CD14-positive monocyte (primary cell): ENCODE results near the gene CERS4. TPM values are rescaled to one million over a fixed set of nuclear protein-coding genes. Genes with fewer than 3 reads are reported as not detected.

Source experiments
- DNase-seq, 3 donors: peaks; one replicate each; pipeline ENCODE4 v3.0.0-alpha.2; 2011 to 2022
- H2AFZ ChIP-seq: 2 replicates; pipeline ENCODE4 v1.6.0; 2012; ENCODE audit warnings: mild to moderate bottlenecking, low read depth, low read length, inconsistent platforms; ENCODE audit not compliant: insufficient read depth, poor library complexity, severe bottlenecking
- H3K27ac ChIP-seq, 2 donors: 1 replicate in 1 of 2; 2 replicates in 1 of 2; pipeline ENCODE4 v1.5.1; 2012 to 2013; ENCODE audit warnings: low read length in 2 of 2, control low read depth in 1 of 2, inconsistent platforms in 1 of 2, low read depth in 1 of 2, mild to moderate bottlenecking in 1 of 2
- H3K27me3 ChIP-seq, 2 donors: one replicate each; pipeline versions ENCODE4 v1.6.0 to v1.6.1; 2011 to 2013; ENCODE audit warnings: low read length in 2 of 2; ENCODE audit not compliant: control insufficient read depth in 2 of 2, insufficient read depth in 2 of 2
- H3K36me3 ChIP-seq, 2 donors: replicated peaks in 1 of 2; 1 replicate in 1 of 2; 2 replicates in 1 of 2; pipeline versions ENCODE4 v1.5.1 to v1.6.1; 2012 to 2013; ENCODE audit warnings: low read length in 2 of 2, control low read depth in 1 of 2, inconsistent platforms in 1 of 2, mild to moderate bottlenecking in 1 of 2; ENCODE audit not compliant: insufficient read depth in 2 of 2, control insufficient read depth in 1 of 2
- H3K4me1 ChIP-seq, 2 donors: 1 replicate in 1 of 2; 2 replicates in 1 of 2; pipeline versions ENCODE4 v1.5.1 to v1.6.1; 2012 to 2013; ENCODE audit warnings: low read length in 2 of 2, control low read depth in 1 of 2, inconsistent platforms in 1 of 2, mild to moderate bottlenecking in 1 of 2, moderate library complexity in 1 of 2; ENCODE audit not compliant: insufficient read depth in 2 of 2, control insufficient read depth in 1 of 2
- H3K4me2 ChIP-seq: replicated peaks from 2 replicates; pipeline ENCODE3; 2012; ENCODE audit warnings: low read length, moderate library complexity, mild to moderate bottlenecking; ENCODE audit not compliant: poor library complexity, severe bottlenecking; ENCODE audit errors: extremely low read depth
- H3K4me3 ChIP-seq, 3 experiments: fragments of 200-600 bp in 1 of 3; sonication (generic) in 1 of 3; replicated peaks in 1 of 3; 1 replicate in 2 of 3; 2 replicates in 1 of 3; pipeline ENCODE4 v1.5.1; 2011 to 2013; ENCODE audit warnings: low read length in 3 of 3, mild to moderate bottlenecking in 3 of 3, control low read depth in 2 of 3, low read depth in 2 of 3, inconsistent platforms in 1 of 3, moderate library complexity in 1 of 3
- H3K79me2 ChIP-seq: 2 replicates; pipeline ENCODE4 v1.6.0; 2012; ENCODE audit warnings: mild to moderate bottlenecking, control low read depth, inconsistent platforms, low read length, moderate library complexity; ENCODE audit not compliant: insufficient read depth
- H3K9ac ChIP-seq: 2 replicates; pipeline ENCODE4 v1.6.0; 2017; ENCODE audit warnings: low read length, mild to moderate bottlenecking; ENCODE audit not compliant: insufficient read depth, poor library complexity, severe bottlenecking
- H3K9me3 ChIP-seq, 2 donors: replicated peaks in 1 of 2; 1 replicate in 1 of 2; 2 replicates in 1 of 2; pipeline versions ENCODE4 v1.5.1 to v1.6.1; 2012 to 2013; ENCODE audit warnings: low read length in 2 of 2, control low read depth in 1 of 2; ENCODE audit not compliant: control insufficient read depth in 1 of 2, insufficient read depth in 1 of 2
- H4K20me1 ChIP-seq: 2 replicates; pipeline ENCODE4 v1.6.0; 2012; ENCODE audit warnings: mild to moderate bottlenecking, low read length, control low read depth, moderate library complexity; ENCODE audit not compliant: insufficient read depth
- H3K27ac Mint-ChIP-seq, 7 donors: one replicate each; pipeline ENCODE4 v1.8.0; 2020; ENCODE audit warnings: mild to moderate bottlenecking in 7 of 7, mixed read lengths in 7 of 7, moderate library complexity in 6 of 7, inconsistent platforms in 2 of 7
- H3K27me3 Mint-ChIP-seq, 3 donors: one replicate each; pipeline ENCODE4 v1.8.0; 2021 to 2022; ENCODE audit warnings: low read depth in 3 of 3, mild to moderate bottlenecking in 3 of 3, mixed read lengths in 3 of 3, moderate library complexity in 3 of 3, inconsistent platforms in 1 of 3
- H3K36me3 Mint-ChIP-seq, 2 donors: one replicate each; pipeline ENCODE4 v1.8.0; 2020; ENCODE audit warnings: mixed read lengths in 2 of 2, inconsistent platforms in 1 of 2, mild to moderate bottlenecking in 1 of 2
- H3K4me1 Mint-ChIP-seq: one replicate; pipeline ENCODE4 v1.8.0; 2020; ENCODE audit warnings: mild to moderate bottlenecking, mixed read lengths
- H3K4me3 Mint-ChIP-seq, 2 donors: one replicate each; pipeline ENCODE4 v1.8.0; 2020; ENCODE audit warnings: mild to moderate bottlenecking in 2 of 2, mixed read lengths in 2 of 2, moderate library complexity in 1 of 2
- H3K9me3 Mint-ChIP-seq, 7 donors: one replicate each; pipeline ENCODE4 v1.8.0; 2020 to 2022; ENCODE audit warnings: mixed read lengths in 7 of 7, mild to moderate bottlenecking in 6 of 7, moderate library complexity in 6 of 7, inconsistent platforms in 2 of 7
- WGBS: methylation state at CpG from one replicate; pipeline ENCODE4 v1.1.5; 2013; ENCODE audit warnings: missing lambda C conversion rate; ENCODE audit not compliant: insufficient coverage; 5-methylcytosine and 5-hydroxymethylcytosine counted together
- intact Hi-C, 2 donors: fragments of 100-400 bp; cut with micrococcal nuclease; formaldehyde crosslinking; loops; one replicate each; pipeline versions ENCODE4 v1.15.0 to v1.15.1; 2023
- polyA minus RNA-seq: library from RNA; depleted of rRNA, polyadenylated mRNA; stranded (reverse); fragments of >200 nt; gene quantifications from 2 replicates; pipeline ENCODE4 v1.2.3, GENCODE V29; 2012
- polyA plus RNA-seq, 3 donors: library from polyadenylated mRNA; depleted of rRNA in 1 of 3; unstranded in 2 of 3; stranded (reverse) in 1 of 3; fragments of 300-500 nt in 2 of 3; fragments of >200 nt in 1 of 3; fragmentation: Illumina TruSeq in 2 of 3; gene quantifications; 1 replicate in 2 of 3; 2 replicates in 1 of 3; pipeline ENCODE4 v1.2.3, GENCODE V29; 2012 to 2021
- total RNA-seq, 12 experiments: library from RNA in 1 of 12; stranded (reverse) in 1 of 12; fragments of 120-200 nt in 1 of 12; gene quantifications; one replicate each; pipeline ENCODE4 v1.2.4 and lab custom pipeline; 2013 to 2026; ENCODE audit warnings: mixed read lengths in 6 of 12, inconsistent platforms in 1 of 12
- TF ChIP-seq, protein P1 (sequence below): fragments of 200-600 bp; IDR thresholded peaks from one replicate; pipeline ENCODE4 v1.8.0; 2022; ENCODE audit warnings: antibody characterized with exemption, mild to moderate bottlenecking

CERS4 gene, protein sequence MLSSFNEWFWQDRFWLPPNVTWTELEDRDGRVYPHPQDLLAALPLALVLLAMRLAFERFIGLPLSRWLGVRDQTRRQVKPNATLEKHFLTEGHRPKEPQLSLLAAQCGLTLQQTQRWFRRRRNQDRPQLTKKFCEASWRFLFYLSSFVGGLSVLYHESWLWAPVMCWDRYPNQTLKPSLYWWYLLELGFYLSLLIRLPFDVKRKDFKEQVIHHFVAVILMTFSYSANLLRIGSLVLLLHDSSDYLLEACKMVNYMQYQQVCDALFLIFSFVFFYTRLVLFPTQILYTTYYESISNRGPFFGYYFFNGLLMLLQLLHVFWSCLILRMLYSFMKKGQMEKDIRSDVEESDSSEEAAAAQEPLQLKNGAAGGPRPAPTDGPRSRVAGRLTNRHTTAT
- total RNA-seq (2013), result 19.3 TPM
- 10 to 100 TPM; 11.4 to 12.1 (median 12.0) TPM for polyA plus RNA-seq
- polyA minus RNA-seq, result 9.7 and 13.3 TPM in 2 replicates
- total RNA-seq (lab: John Stamatoyannopoulos, UW), result 2.1 to 6.3 (median 3.3) reads per million in 11 experiments

DNA sequence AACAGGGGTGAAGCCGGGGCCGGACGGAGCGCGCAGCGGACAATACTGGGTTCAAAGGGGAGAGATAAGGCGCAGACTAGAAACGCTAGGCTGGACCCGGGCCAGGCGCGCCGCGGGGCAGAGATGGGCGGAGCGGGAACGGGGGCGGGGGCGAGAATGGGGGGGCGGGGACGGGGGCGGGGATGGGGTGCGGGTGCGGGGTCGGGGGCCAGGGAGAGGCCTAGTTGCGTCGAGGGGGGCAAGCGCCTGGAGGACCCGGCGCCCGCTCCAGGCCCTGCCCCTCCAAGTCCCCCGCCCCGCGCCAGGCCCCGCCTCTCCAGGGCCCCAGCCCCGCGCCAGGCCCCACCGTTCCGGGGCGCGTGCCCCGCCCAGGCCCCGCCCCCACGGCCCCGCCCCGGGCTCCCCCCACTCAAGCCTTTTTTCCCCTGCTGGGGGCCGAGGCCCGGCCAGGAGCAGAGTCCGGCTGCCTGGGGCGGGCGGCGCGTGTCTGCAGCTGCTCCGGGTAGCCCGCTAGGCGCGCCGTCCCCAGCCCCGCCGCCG lies at the start of gene CERS4:
TSS of gene CERS4 (plus strand) at position 449 of the 540 bp plus-strand sequence. CDS start 41,707 bp downstream, outside the sequence.
- Mint-ChIP-seq H3K4me3 (peak within 1 kb of the TSS; percentile 73 to 90), H3K27ac (peak within 1 kb of the TSS in 5 of 7 donors; percentile 54 to 85 (median 63)), H3K36me3 (peaks cover 6 to 7% of the 10 kb centered on the region in 2 donors), H3K9me3 (peaks cover 0 to 20% (median 8%) of the 10 kb centered on the region in 7 donors), H3K27me3 (peaks cover 50 to 76% (median 69%) of the 10 kb centered on the region in 3 donors), H3K4me1 (peaks cover 22% of the 10 kb centered on the region)
- Histone ChIP-seq H3K9me3 (no peaks in the 10 kb centered on the region), H3K4me1 (peaks cover 11 to 18% of the 10 kb centered on the region in 2 donors), H3K27me3 (peaks cover 6 to 47% of the 10 kb centered on the region in 2 donors), H3K79me2 (no peaks in the 10 kb centered on the region), H3K9ac (peak within 1 kb of the TSS; percentile 51), H3K4me2 (peak within 1 kb of the TSS; percentile 78), H4K20me1 (no peaks in the 10 kb centered on the region), H3K27ac (no peak within 1 kb of the TSS), H2AFZ (peak within 1 kb of the TSS; percentile 90), H3K4me3 (peak within 1 kb of the TSS; percentile 31 to 72 (median 45)), H3K36me3 (no peaks in the 10 kb centered on the region)
- peak in 1 of 3 donors; percentile 11 for DNase-seq
- TF ChIP-seq, protein P1, sequence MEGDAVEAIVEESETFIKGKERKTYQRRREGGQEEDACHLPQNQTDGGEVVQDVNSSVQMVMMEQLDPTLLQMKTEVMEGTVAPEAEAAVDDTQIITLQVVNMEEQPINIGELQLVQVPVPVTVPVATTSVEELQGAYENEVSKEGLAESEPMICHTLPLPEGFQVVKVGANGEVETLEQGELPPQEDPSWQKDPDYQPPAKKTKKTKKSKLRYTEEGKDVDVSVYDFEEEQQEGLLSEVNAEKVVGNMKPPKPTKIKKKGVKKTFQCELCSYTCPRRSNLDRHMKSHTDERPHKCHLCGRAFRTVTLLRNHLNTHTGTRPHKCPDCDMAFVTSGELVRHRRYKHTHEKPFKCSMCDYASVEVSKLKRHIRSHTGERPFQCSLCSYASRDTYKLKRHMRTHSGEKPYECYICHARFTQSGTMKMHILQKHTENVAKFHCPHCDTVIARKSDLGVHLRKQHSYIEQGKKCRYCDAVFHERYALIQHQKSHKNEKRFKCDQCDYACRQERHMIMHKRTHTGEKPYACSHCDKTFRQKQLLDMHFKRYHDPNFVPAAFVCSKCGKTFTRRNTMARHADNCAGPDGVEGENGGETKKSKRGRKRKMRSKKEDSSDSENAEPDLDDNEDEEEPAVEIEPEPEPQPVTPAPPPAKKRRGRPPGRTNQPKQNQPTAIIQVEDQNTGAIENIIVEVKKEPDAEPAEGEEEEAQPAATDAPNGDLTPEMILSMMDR, result no peak
- intact Hi-C loops, result no loop called here
- under 1% methylated on average over 24 of the region's 60 CpGs for WGBS

DNA sequence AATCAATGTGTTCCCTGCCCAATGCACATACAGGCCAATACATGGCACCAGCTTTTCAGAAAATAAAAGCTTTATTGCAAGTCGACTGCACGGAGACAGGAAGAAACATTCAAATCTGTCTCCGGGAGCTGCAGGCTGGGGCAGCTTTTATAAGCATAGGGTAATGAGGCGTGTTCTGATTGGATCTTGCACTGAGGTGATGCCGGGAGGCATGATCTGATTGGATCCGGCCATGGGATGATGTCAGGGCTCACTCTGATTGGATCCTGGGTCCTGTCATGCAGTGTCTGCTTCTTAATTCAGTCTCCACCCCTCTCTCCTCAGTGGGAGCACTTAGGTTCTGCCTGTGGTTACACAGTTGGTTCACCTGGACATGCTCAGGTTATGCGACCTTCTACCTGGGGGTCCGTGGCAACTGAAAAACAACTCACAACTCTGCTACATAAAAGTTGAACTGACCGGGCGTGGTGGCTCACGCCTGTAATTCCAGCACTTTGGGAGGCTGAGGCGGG lies 48.0 kb upstream of the CERS4 start:
- no peak overlapping the region for H3K27ac Mint-ChIP-seq
- no peak overlapping the region for H3K4me3 ChIP-seq
- intact Hi-C loops, result loop anchor here in 1 of 2 donors (5.0 kb wide), 1 partner anchor 41 kb away; no protein-coding TSS in a partner anchor
- H3K9me3 ChIP-seq, result no peaks in the 10 kb centered on the region
- TF ChIP-seq, protein P1, result no peak
- no peak overlapping the region for H3K9ac ChIP-seq
- peaks cover 0 to 4% (median 1%) of the 10 kb centered on the region in 7 donors for H3K9me3 Mint-ChIP-seq
- H3K4me1 ChIP-seq, result no peaks in the 10 kb centered on the region
- peaks cover 9 to 21% (median 17%) of the 10 kb centered on the region in 3 donors for H3K27me3 Mint-ChIP-seq
- H3K4me3 Mint-ChIP-seq, result no peak overlapping the region
- H3K4me1 Mint-ChIP-seq, result peaks cover 6% of the 10 kb centered on the region
- H3K36me3 ChIP-seq, result no peaks in the 10 kb centered on the region
- H3K79me2 ChIP-seq, result no peaks in the 10 kb centered on the region
- H4K20me1 ChIP-seq, result no peaks in the 10 kb centered on the region
- DNase-seq, result no peak
- no peak overlapping the region for H2AFZ ChIP-seq
- WGBS, result 56% methylated on average over 8 of the region's 12 CpGs
- H3K36me3 Mint-ChIP-seq, result no peaks in the 10 kb centered on the region
- peaks cover 2 to 4% of the 10 kb centered on the region in 2 donors for H3K27me3 ChIP-seq
- H3K4me2 ChIP-seq, result no peak overlapping the region
- no peak overlapping the region for H3K27ac ChIP-seq
